Measurements from ENCODE around the gene BLID.
A peak's percentile ranks its signal among the peaks of the same experiment; 100 is the strongest.

Gene BLID

GRCh38 chr11:122105044-122105758 lies 10.8 kb downstream of the BLID start:
- peak; percentile 50 for DNase-seq (ENCODE audit: low read depth)

- DNase-seq (ENCODE audit: low read depth), result no peak
Measured at GRCh38 chr11:122104341-122104740, 11.7 kb downstream of the BLID start.

- no peak for DNase-seq (ENCODE audit: low read depth)
Measured at GRCh38 chr11:122103726-122104125, 12.3 kb downstream of the BLID start.

GRCh38 chr11:122103321-122103720 lies 12.7 kb downstream of the BLID start:
- DNase-seq (ENCODE audit: low read depth), result no peak

GRCh38 chr11:122102426-122102825 lies 13.6 kb downstream of the BLID start:
- no peak for DNase-seq (ENCODE audit: low read depth)

GRCh38 chr11:122101625-122102291 lies 14.3 kb downstream of the BLID start:
- DNase-seq (ENCODE audit: low read depth), result peak; percentile 83

GRCh38 chr11:122100756-122101080 lies 15.3 kb downstream of the BLID start:
- peak; percentile 79 for DNase-seq (ENCODE audit: low read depth)

- peak; percentile 72 for DNase-seq (ENCODE audit: low read depth)
Measured at GRCh38 chr11:122100037-122100755, 15.8 kb downstream of the BLID start.

GRCh38 chr11:122099374-122100036 lies 16.5 kb downstream of the BLID start:
- DNase-seq (ENCODE audit: low read depth), result peak; percentile 76

- DNase-seq (ENCODE audit: low read depth), result no peak
Measured at GRCh38 chr11:122098261-122098980, 17.6 kb downstream of the BLID start.

GRCh38 chr11:122097419-122098001 lies 18.5 kb downstream of the BLID start:
- peak; percentile 75 for DNase-seq (ENCODE audit: low read depth)

- DNase-seq (ENCODE audit: low read depth), result no peak
Measured at GRCh38 chr11:122096272-122097112, 19.5 kb downstream of the BLID start.

- peak; percentile 82 for DNase-seq (ENCODE audit: low read depth)
Measured at GRCh38 chr11:122095681-122096262, 20.2 kb downstream of the BLID start.

- no peak for DNase-seq (ENCODE audit: low read depth)
Measured at GRCh38 chr11:122094836-122095235, 21.2 kb downstream of the BLID start.

GRCh38 chr11:122093731-122094275 lies 22.2 kb downstream of the BLID start:
- peak; percentile 80 for DNase-seq (ENCODE audit: low read depth)

GRCh38 chr11:122091835-122092234 lies 24.2 kb downstream of the BLID start:
- DNase-seq (ENCODE audit: low read depth), result no peak

- DNase-seq (ENCODE audit: low read depth), result no peak
Measured at GRCh38 chr11:122089111-122089510, 26.9 kb downstream of the BLID start.

- no peak for DNase-seq (ENCODE audit: low read depth)
Measured at GRCh38 chr11:122085712-122086111, 30.3 kb downstream of the BLID start.

- DNase-seq (ENCODE audit: low read depth), result peak; percentile 90
Measured at GRCh38 chr11:122085264-122085663, 30.8 kb downstream of the BLID start.

GRCh38 chr11:122082205-122082604 lies 33.8 kb downstream of the BLID start:
- DNase-seq (ENCODE audit: low read depth), result no peak

Data from iris pigment epithelial cell (primary cell).